ENCODE results near the gene G0S2.

DNA sequence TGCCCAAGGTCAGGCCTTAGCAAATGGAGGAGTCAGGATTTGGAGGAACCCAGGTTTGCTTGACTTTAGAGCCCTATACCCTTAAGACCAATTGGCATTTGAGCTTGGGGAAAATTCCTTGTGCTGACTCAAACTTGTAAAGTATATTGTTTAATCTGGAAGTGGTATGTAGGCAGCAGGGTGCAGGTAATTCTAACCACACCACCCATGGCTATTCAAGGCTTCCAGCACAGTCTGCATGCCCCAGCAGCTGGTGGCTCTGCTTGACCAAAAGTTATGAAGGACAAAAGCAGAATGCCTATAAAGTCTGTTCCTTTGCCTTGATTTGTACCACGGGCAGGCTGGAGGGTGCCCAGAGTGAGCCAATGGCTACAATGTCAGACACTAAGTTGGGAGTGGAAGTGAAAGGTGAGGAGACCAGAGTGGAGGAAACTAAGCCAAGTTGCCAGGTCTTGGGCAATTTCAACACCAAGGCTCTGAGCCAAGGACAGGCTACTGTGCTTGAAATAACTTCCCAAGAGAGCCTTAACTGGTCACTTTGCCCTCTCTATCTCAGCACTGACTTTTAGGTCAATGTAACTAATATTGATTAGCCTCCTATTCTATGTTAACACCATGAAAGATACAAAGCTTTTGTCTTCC, 4.7 kb upstream of the G0S2 start:
- TF ChIP-seq, protein P1, sequence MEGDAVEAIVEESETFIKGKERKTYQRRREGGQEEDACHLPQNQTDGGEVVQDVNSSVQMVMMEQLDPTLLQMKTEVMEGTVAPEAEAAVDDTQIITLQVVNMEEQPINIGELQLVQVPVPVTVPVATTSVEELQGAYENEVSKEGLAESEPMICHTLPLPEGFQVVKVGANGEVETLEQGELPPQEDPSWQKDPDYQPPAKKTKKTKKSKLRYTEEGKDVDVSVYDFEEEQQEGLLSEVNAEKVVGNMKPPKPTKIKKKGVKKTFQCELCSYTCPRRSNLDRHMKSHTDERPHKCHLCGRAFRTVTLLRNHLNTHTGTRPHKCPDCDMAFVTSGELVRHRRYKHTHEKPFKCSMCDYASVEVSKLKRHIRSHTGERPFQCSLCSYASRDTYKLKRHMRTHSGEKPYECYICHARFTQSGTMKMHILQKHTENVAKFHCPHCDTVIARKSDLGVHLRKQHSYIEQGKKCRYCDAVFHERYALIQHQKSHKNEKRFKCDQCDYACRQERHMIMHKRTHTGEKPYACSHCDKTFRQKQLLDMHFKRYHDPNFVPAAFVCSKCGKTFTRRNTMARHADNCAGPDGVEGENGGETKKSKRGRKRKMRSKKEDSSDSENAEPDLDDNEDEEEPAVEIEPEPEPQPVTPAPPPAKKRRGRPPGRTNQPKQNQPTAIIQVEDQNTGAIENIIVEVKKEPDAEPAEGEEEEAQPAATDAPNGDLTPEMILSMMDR (IDR thresholded peaks at IDR 0.05; ENCODE audit: insufficient read depth, low read depth, low read length) = no peak
- TF ChIP-seq EZH2 (IDR thresholded peaks at IDR 0.05; ENCODE audit: insufficient read depth, low read length) = no peak
